ENCODE results near the gene ZDHHC7. TPM values are rescaled to one million over a fixed set of nuclear protein-coding genes. Genes with fewer than 3 reads are reported as not detected.
"Not testable (repeated sequence)": the region's sequence is repeated elsewhere in the genome, so short reads cannot be mapped to it uniquely, and the experiment has no call there.

Gene ZDHHC7
- total RNA-seq, 1 donor from 2014 or later, result 43.7 TPM

DNA sequence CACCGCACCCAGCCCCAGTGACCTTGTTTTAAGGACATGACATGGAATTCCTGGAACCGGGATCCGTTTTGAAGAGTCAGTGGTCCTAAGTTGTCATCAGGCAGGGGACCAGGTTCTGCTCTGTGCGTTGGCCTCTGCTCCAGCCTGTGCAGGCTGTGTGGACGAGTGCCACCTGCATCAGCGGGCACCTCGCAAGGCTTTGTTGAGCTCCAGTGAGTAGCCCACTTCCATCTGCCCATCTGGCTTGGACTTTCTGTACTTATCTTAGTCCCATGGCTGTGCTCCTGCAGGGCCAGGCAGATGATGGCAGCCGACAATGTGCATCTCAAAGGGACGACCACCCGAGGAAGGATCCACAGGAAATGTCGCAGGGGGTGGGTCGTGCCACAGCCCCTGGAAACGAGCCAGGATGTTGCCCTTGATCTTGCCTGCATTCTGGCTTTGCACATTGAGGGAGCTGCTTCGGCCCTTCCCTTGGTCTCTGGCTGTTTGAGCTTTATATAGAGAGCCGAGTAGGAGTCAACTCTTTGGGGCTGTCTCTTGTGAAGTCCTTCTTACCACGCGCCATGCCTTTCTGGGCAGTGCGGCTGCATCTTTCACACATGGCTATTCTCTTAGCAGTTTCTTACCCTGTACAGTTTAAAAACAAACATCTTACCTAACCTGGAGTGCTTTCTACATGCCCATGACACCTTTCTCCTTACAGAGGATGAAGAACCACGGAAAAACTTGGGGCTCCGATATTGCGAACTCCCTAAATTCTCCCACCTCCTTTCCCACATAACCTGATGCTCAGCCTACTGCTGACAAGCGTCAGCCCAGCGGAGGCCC lies 34.5 kb upstream of the ZDHHC7 start:
- intact Hi-C loops (cut with DNase I), result no loop called here
- DNase-seq (ENCODE audit: low spot score), result no peak

DNA sequence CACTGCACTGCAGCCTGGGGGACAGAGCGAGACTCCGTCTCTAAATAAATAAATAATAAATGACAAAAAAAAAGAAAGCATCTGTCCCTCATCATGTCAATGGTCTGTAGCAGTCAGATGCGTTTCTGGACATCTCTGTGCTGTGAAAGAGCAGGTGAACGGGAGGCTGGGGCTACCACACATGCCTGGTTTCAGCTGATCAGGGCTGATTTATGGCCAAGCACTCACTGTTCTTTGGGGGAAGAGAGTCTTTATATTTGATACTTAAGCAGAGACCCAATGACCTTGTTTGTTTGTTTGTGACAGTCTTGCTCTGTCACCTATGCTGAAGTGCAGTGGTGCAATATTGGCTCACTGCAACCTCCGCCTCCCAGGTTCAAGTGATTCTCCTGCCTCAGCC lies 33.7 kb upstream of the ZDHHC7 start:
- intact Hi-C loops (cut with DNase I), result no loop called here
- no peak for DNase-seq (ENCODE audit: low spot score)

DNA sequence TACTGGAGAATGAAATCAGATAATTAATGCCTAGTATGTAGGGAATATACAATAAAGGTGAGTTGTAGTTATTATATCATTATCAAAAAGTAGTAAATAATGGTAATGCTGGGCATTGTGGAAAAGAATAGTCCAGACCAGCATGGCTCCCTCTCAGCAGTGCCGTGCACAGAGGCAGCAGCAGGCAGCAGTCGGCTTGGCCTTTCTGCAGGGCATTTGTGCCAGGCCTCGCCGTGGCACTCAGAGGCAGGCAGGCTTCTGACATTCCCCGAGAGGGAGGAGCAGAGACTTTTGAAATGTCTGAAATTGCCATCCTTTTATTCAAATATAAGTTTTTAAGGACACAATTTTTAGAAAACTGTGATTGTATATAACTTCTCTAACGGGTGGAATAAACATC lies 31.3 kb upstream of the ZDHHC7 start:
- DNase-seq (ENCODE audit: low spot score), result no peak
- intact Hi-C loops (cut with DNase I), result no loop called here

- DNase-seq (ENCODE audit: low spot score), result no peak
- intact Hi-C loops (cut with DNase I), result no loop called here
Observed at GRCh38 chr16:85042167-85042526, 30.8 kb upstream of the ZDHHC7 start.

DNA sequence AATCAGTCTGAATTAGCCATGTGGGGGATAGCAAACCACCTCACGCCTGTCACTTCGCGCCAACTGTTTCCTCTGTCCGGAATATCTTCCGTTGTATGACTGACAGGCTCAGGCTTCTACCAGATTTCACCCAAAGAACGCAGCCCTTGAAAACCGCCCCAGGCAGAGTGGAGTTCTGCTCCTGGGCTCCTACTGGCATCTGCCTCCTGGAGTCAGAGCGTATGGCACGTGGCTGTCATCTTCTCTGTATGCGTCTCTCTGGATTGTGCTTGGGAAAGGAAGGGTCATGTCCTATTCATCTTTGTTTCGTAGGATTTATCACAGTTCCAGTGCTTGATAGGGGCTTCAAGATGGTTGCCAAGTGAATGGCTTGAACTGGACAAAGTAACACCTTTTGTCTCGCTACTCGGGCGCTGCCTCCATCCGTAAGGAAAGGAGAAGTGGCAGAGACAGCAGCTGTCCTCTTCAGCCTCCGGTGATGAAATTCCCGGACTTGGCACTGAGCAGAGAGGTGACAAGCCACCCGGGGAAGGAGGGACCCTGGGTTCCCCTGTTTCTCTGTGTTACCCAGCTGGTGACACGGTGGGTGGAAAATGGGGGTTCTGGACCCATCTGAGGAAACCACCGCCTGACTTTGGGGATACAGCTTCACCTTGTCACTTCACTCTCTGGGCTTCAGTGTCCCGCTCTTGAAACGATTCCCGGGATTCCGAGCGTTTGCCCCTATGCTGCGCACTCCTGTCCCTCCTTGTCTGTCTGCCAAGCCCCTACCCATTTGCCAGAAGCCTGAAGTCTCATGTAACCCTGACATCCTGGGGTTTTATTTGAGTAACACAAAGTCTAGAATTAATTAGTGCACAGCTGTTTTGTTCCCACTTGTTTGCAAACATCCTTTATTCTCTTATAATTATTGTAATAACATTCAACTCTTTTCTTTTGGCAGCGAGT lies 30.2 kb upstream of the ZDHHC7 start:
- DNase-seq (ENCODE audit: low spot score), result no peak
- intact Hi-C loops (cut with DNase I), result no loop called here

- intact Hi-C loops (cut with DNase I), result no loop called here
- DNase-seq (ENCODE audit: low spot score), result no peak
Observed at GRCh38 chr16:85040685-85041084, 29.4 kb upstream of the ZDHHC7 start.

DNA sequence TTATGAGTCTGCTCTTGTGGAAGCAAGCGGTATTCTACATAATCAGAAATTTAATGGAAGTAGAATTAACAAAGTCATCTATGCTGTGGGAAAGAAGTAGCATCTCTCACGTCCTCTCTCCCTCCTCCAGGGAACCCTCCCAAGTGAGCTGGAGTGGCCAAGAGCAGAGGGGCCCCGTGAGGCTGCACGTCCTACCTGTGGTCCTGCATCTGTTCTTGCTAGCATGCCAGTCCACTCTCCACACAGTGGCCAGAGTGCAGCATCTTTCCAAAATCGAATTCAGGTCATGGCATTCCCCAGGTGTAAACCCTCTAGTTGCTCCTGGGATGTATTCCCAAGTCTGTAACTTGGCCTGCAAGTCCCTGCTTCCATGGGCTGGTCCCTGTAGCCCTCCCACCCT lies 26.4 kb upstream of the ZDHHC7 start:
- intact Hi-C loops (cut with DNase I), result no loop called here
- DNase-seq (ENCODE audit: low spot score), result no peak

DNA sequence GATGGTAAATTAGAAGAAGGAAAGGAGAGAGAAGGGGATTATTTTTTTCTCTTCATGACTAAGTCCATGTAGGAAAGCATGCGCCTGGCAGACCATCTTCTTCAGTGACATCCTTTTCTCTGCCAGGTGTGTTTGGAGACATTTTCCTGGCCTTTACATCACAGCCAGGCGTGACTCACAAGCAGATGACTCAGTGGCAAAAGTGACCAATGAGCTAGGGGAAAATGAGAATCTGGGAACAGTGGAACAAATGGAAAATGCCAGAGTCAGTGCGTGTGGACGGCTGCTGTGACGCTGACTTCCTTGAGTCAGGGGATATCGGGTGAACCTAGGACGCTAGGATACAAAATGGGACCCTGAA lies 25.7 kb upstream of the ZDHHC7 start:
- intact Hi-C loops (cut with DNase I), result no loop called here
- DNase-seq (ENCODE audit: low spot score), result no peak

DNA sequence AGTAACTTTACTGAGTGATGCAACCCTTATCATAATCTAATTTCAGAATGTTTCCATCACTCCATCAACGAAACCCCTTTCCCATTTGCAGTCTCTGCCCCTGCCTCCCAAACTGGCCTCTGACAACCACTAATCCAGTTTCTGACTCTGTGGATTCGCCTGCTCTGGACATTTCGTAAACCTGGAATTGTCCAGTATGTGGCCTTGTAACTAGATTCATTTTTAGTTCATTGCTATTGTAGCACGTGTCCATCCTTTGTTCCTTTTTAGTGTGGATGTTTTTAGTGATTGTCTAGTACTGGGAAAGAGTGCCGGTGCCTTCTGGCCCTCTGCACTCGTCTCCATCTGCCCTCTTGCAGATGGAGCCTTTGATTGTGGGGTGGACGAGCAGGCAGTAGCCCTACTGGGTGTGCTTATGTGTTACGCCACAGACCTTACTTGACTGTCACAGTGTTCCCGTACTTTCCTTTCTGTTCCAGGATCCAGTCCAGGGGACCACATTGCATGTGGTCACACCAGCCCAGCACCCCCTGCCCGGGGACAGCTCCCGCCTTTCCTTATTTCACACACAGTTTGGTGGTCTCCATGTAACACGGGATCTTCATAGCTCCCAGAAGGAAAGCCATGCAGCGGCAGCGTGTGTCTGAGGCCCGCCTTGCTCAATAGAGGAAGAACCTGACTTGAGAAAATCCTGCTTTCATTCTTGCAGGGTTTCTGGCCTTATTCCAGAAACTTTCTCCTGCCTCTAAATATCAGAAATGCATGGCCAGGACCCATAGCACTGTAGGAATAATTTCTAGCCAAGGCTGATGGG lies 25.1 kb upstream of the ZDHHC7 start:
- intact Hi-C loops (cut with DNase I), result no loop called here
- no peak for DNase-seq (ENCODE audit: low spot score)

DNA sequence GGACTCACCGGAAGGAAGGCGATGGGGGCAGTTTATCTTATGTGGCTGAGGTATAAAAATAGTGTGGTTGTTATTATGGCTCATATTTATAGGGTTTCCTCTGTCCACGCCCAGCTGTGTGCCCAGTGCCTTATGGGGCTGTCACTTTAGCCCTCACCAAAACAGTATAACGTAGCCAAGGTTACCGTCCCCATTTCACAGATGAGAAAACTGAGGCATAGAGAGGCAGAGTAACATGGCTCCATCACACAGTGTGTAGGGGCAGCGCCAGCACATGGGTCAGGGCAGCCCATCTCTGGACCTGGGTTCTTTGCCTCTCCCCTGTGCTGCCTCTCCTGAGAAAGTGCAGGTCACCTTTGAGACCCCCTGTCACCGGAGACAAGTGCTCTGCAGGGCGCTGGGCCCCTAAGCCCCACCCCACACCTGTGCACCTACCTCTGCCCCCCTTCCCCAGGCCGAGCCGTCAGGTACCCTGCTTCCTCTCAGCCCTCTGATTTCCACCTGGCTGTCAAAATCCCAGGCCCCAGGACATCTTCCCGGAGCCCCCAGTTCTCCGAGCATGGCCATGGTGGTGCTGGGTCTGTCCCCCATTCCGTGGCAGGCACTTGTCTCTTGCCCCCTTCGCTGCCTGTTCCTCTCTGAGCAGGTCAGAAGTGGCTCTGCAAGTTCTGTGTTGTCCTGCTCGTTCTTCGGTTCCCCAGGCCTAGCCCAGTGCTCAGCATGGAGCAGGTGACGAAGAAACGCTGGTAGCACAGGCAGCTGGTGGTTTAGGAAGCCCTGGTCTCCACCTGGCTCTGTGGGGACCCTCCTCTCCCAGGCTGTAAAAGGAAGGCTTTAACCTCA lies 23.5 kb upstream of the ZDHHC7 start:
- intact Hi-C loops (cut with DNase I), result no loop called here
- DNase-seq (ENCODE audit: low spot score), result no peak

GRCh38 chr16:85033171-85033570 lies 21.8 kb upstream of the ZDHHC7 start:
- intact Hi-C loops (cut with DNase I), result no loop called here
- no peak for DNase-seq (ENCODE audit: low spot score)

- intact Hi-C loops (cut with DNase I); DNase-seq (ENCODE audit: low spot score): not testable (repeated sequence)
Observed at GRCh38 chr16:85032187-85032586, 20.9 kb upstream of the ZDHHC7 start.

DNA sequence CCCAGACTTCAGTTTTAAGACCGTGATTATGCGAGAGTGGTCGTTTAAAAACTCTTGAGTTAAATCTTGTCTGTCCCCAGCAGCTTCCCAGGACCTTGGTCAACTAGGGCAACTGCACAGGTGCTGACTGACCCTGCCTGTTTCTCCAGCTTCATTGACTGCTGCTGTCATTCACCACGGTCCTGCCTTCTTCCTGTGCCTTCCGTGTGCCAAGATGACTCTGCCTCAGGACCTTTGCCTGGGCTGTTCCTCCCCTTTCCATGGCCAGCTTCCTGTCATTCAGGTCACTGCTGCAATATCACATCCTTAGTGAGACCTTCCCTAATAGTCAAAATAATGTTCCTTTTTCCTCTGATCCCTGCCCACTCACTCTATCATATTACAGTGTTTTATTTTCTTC lies 20.1 kb upstream of the ZDHHC7 start:
- no peak for DNase-seq (ENCODE audit: low spot score)
- intact Hi-C loops (cut with DNase I), result no loop called here

DNA sequence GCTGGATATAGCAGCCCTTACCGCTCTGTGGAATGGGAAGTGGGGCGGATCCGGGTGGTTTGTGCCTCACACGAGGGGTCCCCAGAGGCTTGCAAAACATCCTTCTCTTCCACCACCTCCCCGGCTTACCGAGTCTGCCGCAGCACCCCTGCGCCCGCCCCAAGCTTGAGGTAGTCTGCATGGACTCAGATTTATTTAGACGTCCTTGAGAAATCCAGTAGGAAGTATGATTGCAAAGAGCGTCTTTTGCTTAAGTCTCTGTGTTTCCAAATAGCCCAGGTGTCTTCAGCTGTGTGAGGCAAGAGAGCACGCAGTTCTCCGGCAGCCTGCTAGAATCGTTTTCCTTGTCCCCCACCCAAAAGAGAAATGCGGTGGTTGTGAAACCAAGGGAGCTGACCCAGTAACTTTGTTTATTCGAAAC lies 18.7 kb upstream of the ZDHHC7 start:
- DNase-seq (ENCODE audit: low spot score), result no peak
- intact Hi-C loops (cut with DNase I), result no loop called here

DNA sequence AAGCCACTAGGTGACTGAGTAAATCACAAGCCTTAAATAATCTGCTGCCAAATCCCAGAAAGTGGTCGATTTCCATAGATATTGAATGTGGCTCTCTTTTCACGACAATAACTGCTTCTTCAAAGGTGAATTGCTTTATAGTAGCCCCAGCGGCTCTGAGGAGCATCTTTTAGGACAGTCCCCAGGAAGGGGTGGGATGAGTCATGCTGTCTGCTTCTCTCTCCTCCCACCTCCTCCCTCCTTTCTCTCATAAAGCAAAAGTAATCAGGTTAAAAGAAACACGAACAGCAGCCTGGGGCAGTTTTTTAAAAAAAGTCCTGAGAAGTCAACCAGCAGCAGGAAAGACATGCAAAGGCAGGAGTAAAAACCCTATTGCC lies 18.1 kb upstream of the ZDHHC7 start:
- no peak for DNase-seq (ENCODE audit: low spot score)
- intact Hi-C loops (cut with DNase I), result no loop called here

- DNase-seq (ENCODE audit: low spot score), result no peak
- intact Hi-C loops (cut with DNase I), result no loop called here
Observed at GRCh38 chr16:85028685-85029407, 17.5 kb upstream of the ZDHHC7 start.

DNA sequence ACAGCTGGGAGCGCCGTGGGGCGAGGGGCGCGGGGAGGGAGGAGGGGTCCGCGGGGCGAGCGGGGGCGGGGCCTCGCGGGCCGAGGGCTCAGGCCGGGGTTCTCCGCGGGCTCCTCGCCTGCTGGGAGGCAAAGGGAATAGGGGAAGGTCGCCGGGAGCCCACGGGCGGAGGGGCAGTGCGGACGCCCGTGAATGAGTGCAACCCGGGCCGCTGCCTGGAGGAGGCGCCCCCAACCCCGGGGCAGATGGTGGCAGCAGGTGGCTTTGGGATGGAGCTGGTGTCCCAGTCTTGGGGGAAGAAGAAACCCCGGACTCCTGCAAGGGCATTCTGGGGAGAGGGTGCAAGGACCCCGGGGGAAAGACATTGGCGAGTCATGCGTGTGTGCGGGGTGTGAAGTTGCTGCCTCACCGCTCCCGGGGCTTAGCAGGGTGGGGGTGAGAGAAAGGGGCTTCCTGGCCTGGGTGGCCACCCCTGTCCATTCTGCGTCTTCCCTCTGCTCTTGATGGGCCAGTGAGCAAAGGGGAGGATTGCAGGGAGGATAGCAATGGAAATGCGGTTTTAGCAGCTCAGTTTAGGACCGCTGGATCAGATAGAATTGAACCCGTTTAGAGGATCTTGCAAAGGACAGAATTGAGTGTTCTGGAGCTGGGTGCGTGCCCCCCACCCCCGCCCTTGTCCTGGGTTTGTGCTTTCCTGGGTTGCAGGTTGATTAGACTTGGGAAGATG lies 16.8 kb upstream of the ZDHHC7 start:
- intact Hi-C loops (cut with DNase I), result loop anchor here (2.0 kb wide), 1 partner anchor 17 kb away; the partner anchor contains the start of gene ZDHHC7
- DNase-seq (ENCODE audit: low spot score), result no peak

Measured in cardiac septum (tissue), 1 donor.